Endothelial cell of umbilical vein (primary cell): Measurements from ENCODE around the gene DACT2.

Source experiments
- POLR2A ChIP-seq: IDR thresholded peaks from 2 replicates; pipeline ENCODE4 v1.6.1; 2012; ENCODE audit warnings: low read depth, mild to moderate bottlenecking, control low read depth, low read length
- POLR2AphosphoS5 ChIP-seq: IDR thresholded peaks from 2 replicates; pipeline ENCODE4 v1.6.1; 2012; ENCODE audit warnings: low read depth, mild to moderate bottlenecking, control low read depth, low read length, moderate library complexity; ENCODE audit not compliant: insufficient read depth

DNA sequence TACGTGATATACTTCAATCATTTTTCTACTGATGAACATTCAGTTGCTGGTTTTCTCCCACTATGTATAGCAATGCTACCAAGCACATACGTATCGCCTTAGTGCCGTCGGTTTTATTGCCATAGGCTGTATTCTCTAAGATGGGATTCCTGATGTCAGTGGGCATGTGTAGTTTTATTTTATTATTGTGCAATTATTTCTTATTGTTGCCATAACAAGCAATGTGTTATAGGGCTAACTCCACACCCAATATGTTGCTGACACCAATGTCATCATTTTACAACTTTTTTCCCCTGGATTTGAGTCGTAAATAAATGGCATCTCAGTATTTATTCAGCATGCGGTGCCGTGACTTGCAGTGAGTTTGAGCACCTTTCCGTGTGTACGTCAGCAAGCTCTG, 10.8 kb upstream of the DACT2 start:
- TF ChIP-seq POLR2A: no peak
- no peak for TF ChIP-seq POLR2AphosphoS5
